Gastrocnemius medialis (tissue), 4 donors: Measurements from ENCODE around the gene SUMO3.

Source experiments
- CTCF ChIP-seq, 5 experiments: fragments of 450-650 bp in 3 of 5; fragments of 200-600 bp in 2 of 5; sonication (generic) in 2 of 5; IDR thresholded peaks in 4 of 5; conservative IDR thresholded peaks in 1 of 5; 1 replicate in 4 of 5; 2 replicates in 1 of 5; pipeline ENCODE4 v1.5.1; 2016 to 2019; ENCODE audit warnings: antibody characterized with exemption in 5 of 5, mild to moderate bottlenecking in 3 of 5, moderate library complexity in 3 of 5
- POLR2A ChIP-seq, 2 donors: fragments of 450-650 bp; IDR thresholded peaks; one replicate each; pipeline ENCODE4 v1.6.1; 2017; ENCODE audit warnings: antibody characterized with exemption in 2 of 2, mild to moderate bottlenecking in 2 of 2, moderate library complexity in 2 of 2

DNA sequence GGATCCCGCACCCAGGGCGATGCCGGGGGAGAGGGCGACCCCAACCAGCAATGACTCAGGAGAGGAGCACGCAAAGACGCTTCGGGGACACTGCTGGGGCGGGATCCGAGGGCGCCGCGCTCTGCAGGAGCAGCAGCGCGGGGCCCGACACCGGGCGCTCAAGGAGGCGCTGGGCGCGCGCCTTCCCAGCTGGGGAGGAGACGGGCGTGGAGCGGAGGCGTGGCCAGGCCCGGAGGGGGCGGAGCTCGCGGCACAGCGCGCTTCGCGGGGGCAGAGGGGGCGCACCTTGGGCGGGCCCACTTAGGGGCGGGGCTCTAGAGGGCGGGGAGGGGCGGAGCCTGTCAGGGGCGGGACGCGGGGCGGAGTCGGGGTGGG is 369 bp downstream of the SUMO3 start:
- TF ChIP-seq CTCF (IDR thresholded peaks at IDR 0.05 in 4 of 5, conservative IDR thresholded peaks at IDR 0.05 in 1 of 5): no peak
- no peak for TF ChIP-seq POLR2A (IDR thresholded peaks at IDR 0.05)
